Epidermal melanocyte (primary cell): ENCODE data around the gene ENOPH1.
"Not testable (repeated sequence)": the region's sequence is repeated elsewhere in the genome, so short reads cannot be mapped to it uniquely, and the experiment has no call there.

Experiments
- DNase-seq: peaks from one replicate; pipeline ENCODE4 v3.0.0; 2011; ENCODE audit warnings: low spot score; ENCODE audit not compliant: insufficient read length

ENOPH1 gene

GRCh38 chr4:82469791-82470345 lies 39.5 kb downstream of the ENOPH1 start:
- DNase-seq = no peak

GRCh38 chr4:82473080-82473479 lies 42.7 kb downstream of the ENOPH1 start:
- not testable (repeated sequence) for DNase-seq

- DNase-seq = no peak
Measured at GRCh38 chr4:82473621-82474164, 43.3 kb downstream of the ENOPH1 start.

GRCh38 chr4:82475931-82476330 lies 45.5 kb downstream of the ENOPH1 start:
- not testable (repeated sequence) for DNase-seq

- not testable (repeated sequence) for DNase-seq
Measured at GRCh38 chr4:82477469-82477868, 47.1 kb downstream of the ENOPH1 start.

GRCh38 chr4:82479562-82479961 lies 49.2 kb downstream of the ENOPH1 start:
- no peak for DNase-seq

GRCh38 chr4:82480771-82481505 lies 50.5 kb downstream of the ENOPH1 start:
- DNase-seq = no peak

- no peak for DNase-seq
Measured at GRCh38 chr4:82481506-82481840, 51.1 kb downstream of the ENOPH1 start.

- no peak for DNase-seq
Measured at GRCh38 chr4:82482387-82482786, 52.0 kb downstream of the ENOPH1 start.

- no peak for DNase-seq
Measured at GRCh38 chr4:82484996-82485783, 54.8 kb downstream of the ENOPH1 start.

GRCh38 chr4:82489076-82489475 lies 58.7 kb downstream of the ENOPH1 start:
- no peak for DNase-seq

GRCh38 chr4:82489987-82490386 lies 59.6 kb downstream of the ENOPH1 start:
- DNase-seq = no peak

GRCh38 chr4:82491251-82491960 lies 61.0 kb downstream of the ENOPH1 start:
- no peak for DNase-seq

GRCh38 chr4:82493721-82494425 lies 63.5 kb downstream of the ENOPH1 start:
- no peak for DNase-seq

- no peak for DNase-seq
Measured at GRCh38 chr4:82495666-82496065, 65.3 kb downstream of the ENOPH1 start.

GRCh38 chr4:82496349-82496748 lies 66.0 kb downstream of the ENOPH1 start:
- no peak for DNase-seq

- DNase-seq = no peak
Measured at GRCh38 chr4:82499738-82500434, 69.5 kb downstream of the ENOPH1 start.

- no peak for DNase-seq
Measured at GRCh38 chr4:82500435-82501153, 70.2 kb downstream of the ENOPH1 start.

- no peak for DNase-seq
Measured at GRCh38 chr4:82501154-82501442, 70.7 kb downstream of the ENOPH1 start.

GRCh38 chr4:82508011-82508410 lies 77.6 kb downstream of the ENOPH1 start:
- no peak for DNase-seq
